Upper lobe of left lung (tissue), 6 donors: ENCODE data around the gene ELFN2. TPM values are rescaled to one million over a fixed set of nuclear protein-coding genes. Genes with fewer than 3 reads are reported as not detected.

ENCODE experiments used
- ATAC-seq, 2 donors: fragments of 200-7000 bp; cut with Tn5 transposase; one replicate each; pipeline ENCODE4 v1.9.1; 2022; ENCODE audit warnings: mild to moderate bottlenecking in 2 of 2, moderate library complexity in 2 of 2; ENCODE audit not compliant: low FRiP score in 2 of 2
- DNase-seq, 2 donors: peaks; one replicate each; pipeline ENCODE4 v3.0.0-alpha.2; 2019 to 2020
- H3K27ac ChIP-seq, 4 donors: fragments of 200-600 bp; sonication (generic); one replicate each; pipeline ENCODE4 v1.5.1; 2016 to 2019
- H3K27me3 ChIP-seq, 4 donors: fragments of 200-600 bp; sonication (generic); one replicate each; pipeline ENCODE4 v1.5.1; 2017 to 2019
- H3K36me3 ChIP-seq, 4 donors: fragments of 200-600 bp; sonication (generic); one replicate each; pipeline ENCODE4 v1.5.1; 2016 to 2019
- H3K4me1 ChIP-seq, 4 donors: fragments of 200-600 bp; sonication (generic); one replicate each; pipeline ENCODE4 v1.5.1; 2018 to 2019
- H3K4me3 ChIP-seq, 4 donors: fragments of 200-600 bp; sonication (generic); one replicate each; pipeline ENCODE4 v1.5.1; 2017 to 2019; ENCODE audit warnings: mild to moderate bottlenecking in 2 of 4, moderate library complexity in 1 of 4
- H3K9me3 ChIP-seq, 4 donors: fragments of 200-600 bp; sonication (generic); one replicate each; pipeline ENCODE4 v1.5.1; 2018 to 2019
- EP300 ChIP-seq, 4 donors: sonication (generic); formaldehyde crosslinking; IDR thresholded peaks; one replicate each; pipeline ENCODE4 v1.5.1; 2017; ENCODE audit warnings: antibody characterized with exemption in 4 of 4, control low read depth in 2 of 4
- POLR2A ChIP-seq, 4 donors: fragments of 450-650 bp; IDR thresholded peaks; one replicate each; pipeline ENCODE4 v1.5.1; 2016 to 2017; ENCODE audit warnings: antibody characterized with exemption in 4 of 4, mild to moderate bottlenecking in 2 of 4
- POLR2AphosphoS5 ChIP-seq, 2 donors: sonication (generic); formaldehyde crosslinking; IDR thresholded peaks; one replicate each; pipeline ENCODE4 v1.5.1; 2017; ENCODE audit warnings: antibody characterized with exemption in 2 of 2
- WGBS, 2 donors: methylation state at CpG; one replicate each; pipeline ENCODE4 v1.1.5; 2017 to 2018; 5-methylcytosine and 5-hydroxymethylcytosine counted together
- total RNA-seq, 6 donors: library from RNA; depleted of rRNA in 4 of 6; stranded (reverse); fragments of >200 nt in 4 of 6; gene quantifications; one replicate each; pipeline versions ENCODE4 v1.1.0 to v1.2.1, GENCODE V29; 2016 to 2021
- TF ChIP-seq, protein P1 (sequence below), 6 experiments: fragments of 450-650 bp in 4 of 6; fragments of 200-600 bp in 2 of 6; sonication (generic) in 2 of 6; IDR thresholded peaks; one replicate each; pipeline ENCODE4 v1.5.1; 2016 to 2019; ENCODE audit warnings: antibody characterized with exemption in 6 of 6
- donor health status: DM: no; HTN: no; CAD: no; lungs with moderate emphysema.
- donor health status: DM: no; HTN: yes; CAD: no; lungs with severe emphysema.

ELFN2 gene
- total RNA-seq, 6 donors from 2014 or later, result 0.37 to 9.1 (median 4.5) TPM

DNA sequence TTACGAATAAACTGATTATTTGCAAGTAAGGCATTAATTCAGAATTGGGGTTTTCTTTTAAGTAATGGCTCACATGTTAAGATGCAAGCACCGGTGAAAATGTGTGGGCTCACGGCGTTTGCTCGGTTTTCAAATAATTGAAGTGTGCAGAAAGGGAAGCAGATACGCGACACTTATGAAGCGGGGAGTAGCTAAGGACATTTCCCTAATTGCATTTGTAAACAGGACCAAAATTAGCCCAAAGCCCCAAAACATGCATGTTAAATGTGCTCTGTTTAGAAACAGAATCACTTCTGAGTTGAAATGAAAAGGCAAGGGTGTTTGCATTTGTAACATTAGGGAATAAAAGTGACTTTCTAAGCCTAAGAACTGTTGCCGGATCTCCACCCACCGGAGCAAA, 61.3 kb downstream of the ELFN2 start:
- Histone ChIP-seq H3K27ac (no peak overlapping the region), H3K36me3 (no peaks in the 10 kb centered on the region), H3K4me1 (peaks cover 0 to 12% (median 5%) of the 10 kb centered on the region in 4 donors), H3K4me3 (no peak overlapping the region), H3K27me3 (no peaks in the 10 kb centered on the region), H3K9me3 (no peaks in the 10 kb centered on the region)
- WGBS, 2 donors, result 65 to 73% methylated on average over 10 of the region's 10 CpGs
- TF ChIP-seq POLR2AphosphoS5 (IDR thresholded peaks at IDR 0.05), result no peak
- no peak for TF ChIP-seq EP300 (IDR thresholded peaks at IDR 0.05)
- TF ChIP-seq, protein P1, sequence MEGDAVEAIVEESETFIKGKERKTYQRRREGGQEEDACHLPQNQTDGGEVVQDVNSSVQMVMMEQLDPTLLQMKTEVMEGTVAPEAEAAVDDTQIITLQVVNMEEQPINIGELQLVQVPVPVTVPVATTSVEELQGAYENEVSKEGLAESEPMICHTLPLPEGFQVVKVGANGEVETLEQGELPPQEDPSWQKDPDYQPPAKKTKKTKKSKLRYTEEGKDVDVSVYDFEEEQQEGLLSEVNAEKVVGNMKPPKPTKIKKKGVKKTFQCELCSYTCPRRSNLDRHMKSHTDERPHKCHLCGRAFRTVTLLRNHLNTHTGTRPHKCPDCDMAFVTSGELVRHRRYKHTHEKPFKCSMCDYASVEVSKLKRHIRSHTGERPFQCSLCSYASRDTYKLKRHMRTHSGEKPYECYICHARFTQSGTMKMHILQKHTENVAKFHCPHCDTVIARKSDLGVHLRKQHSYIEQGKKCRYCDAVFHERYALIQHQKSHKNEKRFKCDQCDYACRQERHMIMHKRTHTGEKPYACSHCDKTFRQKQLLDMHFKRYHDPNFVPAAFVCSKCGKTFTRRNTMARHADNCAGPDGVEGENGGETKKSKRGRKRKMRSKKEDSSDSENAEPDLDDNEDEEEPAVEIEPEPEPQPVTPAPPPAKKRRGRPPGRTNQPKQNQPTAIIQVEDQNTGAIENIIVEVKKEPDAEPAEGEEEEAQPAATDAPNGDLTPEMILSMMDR (IDR thresholded peaks at IDR 0.05), result no peak
- TF ChIP-seq POLR2A (IDR thresholded peaks at IDR 0.05), result no peak
- ATAC-seq (no peak), DNase-seq (no peak)

DNA sequence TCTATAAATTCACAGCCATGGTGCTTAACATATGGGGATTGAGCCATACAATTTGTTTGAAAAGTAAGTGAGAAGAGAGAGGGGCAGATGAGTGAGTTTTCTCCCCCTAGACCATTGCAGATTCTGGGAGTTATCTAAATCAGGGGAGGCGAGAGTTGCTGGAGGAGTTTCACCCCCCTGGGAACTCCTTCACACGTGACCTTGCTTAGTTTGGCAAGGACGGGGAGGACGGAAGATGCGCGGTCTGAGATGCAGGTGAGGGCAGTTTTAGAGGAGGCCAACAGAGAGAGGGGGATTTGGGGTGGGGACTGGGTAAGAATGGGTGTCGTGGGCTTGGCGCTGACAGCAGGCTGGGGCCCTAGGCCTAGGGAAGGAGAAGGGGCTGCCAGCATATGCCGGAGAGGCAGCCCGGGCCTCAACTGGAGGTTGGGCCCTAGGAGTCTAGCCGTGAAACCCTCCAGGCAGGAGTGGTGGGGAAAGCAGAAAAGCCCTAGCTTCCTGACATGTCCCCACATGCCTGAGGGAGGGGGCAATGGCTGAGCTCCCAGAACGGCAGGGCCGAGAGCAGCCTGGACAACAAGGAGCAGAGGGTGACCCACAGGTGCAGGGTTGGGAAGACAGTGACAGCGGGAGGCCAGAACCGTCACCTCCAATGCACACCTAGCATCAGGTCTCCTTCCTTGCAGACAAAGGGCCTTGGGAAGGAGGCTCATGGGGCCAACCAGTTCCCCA, 63.9 kb downstream of the ELFN2 start:
- DNase-seq, result no peak
- no peak for ATAC-seq
- 91 to 93% methylated on average over 15 of the region's 15 CpGs for WGBS, 2 donors
- Histone ChIP-seq H3K27me3 (no peaks in the 10 kb centered on the region), H3K9me3 (no peaks in the 10 kb centered on the region), H3K36me3 (no peaks in the 10 kb centered on the region), H3K4me3 (no peak overlapping the region), H3K27ac (no peak overlapping the region), H3K4me1 (no peaks in the 10 kb centered on the region)
- TF ChIP-seq EP300 (IDR thresholded peaks at IDR 0.05), result no peak

DNA sequence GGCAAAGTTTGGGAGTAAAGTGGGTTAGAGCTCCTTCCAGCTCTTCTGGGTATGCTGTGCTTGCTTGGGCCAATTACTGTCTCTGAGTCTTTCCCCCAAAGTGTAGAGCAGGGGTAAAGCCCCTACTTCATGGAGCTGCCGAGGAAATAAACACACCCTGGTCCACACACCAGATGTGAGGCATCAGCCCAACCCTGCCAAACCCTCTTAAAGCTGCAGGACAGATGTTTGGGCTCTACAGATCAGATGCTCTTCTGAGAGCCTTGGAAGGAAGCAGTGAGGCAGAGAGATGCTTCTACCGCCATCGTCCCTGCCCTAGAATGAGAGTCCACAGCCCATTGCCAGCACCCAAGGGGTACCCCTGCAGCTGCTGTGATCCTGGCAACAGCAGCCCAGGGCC, 64.7 kb downstream of the ELFN2 start:
- no peaks in the 10 kb centered on the region for H3K36me3 ChIP-seq
- ATAC-seq, result no peak
- no peak overlapping the region for H3K27ac ChIP-seq
- H3K27me3 ChIP-seq, result no peaks in the 10 kb centered on the region
- H3K4me1 ChIP-seq, result no peaks in the 10 kb centered on the region
- TF ChIP-seq POLR2AphosphoS5 (IDR thresholded peaks at IDR 0.05) (no peak), EP300 (IDR thresholded peaks at IDR 0.05) (no peak), POLR2A (IDR thresholded peaks at IDR 0.05) (no peak)
- TF ChIP-seq, protein P1 (IDR thresholded peaks at IDR 0.05), result no peak
- DNase-seq, result no peak
- 71 to 73% methylated on average over 3 of the region's 3 CpGs for WGBS, 2 donors
- H3K9me3 ChIP-seq, result no peaks in the 10 kb centered on the region
- no peak overlapping the region for H3K4me3 ChIP-seq

DNA sequence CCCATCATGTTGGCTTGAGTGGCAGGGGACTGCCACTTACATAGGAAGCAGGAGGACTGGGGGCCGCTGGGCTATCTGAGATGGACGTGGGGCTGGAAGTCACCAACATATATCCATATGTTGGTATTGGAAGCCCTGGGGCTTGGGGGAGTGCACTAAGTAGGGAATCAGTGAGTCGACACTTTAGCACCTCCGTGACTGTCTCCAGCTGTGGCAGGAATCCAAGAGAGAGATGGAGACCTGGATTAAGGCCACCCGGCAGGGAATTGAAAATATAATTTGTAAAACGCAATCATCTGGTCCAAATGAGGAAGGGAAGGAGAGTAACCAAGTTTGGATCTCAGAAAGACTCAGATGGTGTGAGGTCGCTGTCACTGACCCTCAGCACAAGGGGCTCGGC, 68.4 kb downstream of the ELFN2 start:
- TF ChIP-seq EP300 (IDR thresholded peaks at IDR 0.05) (no peak), POLR2AphosphoS5 (IDR thresholded peaks at IDR 0.05) (no peak)
- TF ChIP-seq, protein P1 (IDR thresholded peaks at IDR 0.05), result no peak
- Histone ChIP-seq H3K27ac (no peak overlapping the region), H3K36me3 (no peaks in the 10 kb centered on the region), H3K4me1 (no peaks in the 10 kb centered on the region), H3K4me3 (no peak overlapping the region), H3K27me3 (no peaks in the 10 kb centered on the region), H3K9me3 (no peaks in the 10 kb centered on the region)
- ATAC-seq (no peak), DNase-seq (no peak)
- WGBS, 2 donors, result 70 to 80% methylated on average over 8 of the region's 8 CpGs

DNA sequence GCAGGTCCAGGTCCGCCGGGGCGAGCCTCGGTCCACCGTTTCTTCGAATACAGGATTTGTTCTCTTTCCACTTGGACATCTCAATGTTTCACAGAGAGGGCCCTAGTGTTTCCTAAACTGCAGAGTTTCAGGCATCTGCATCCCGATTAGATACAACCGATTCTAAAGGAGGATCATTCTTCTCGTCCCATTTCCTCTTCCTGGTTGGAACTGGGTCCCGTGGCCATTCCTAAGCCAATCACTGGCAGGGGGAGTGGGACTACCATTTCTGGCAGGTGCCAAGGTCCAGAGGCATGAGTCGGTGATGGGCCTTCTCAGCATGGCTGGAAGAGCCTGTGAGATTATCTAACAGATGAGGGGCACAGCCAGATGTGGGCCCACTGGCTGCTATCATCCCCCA, 68.9 kb downstream of the ELFN2 start:
- 90 to 92% methylated on average over 11 of the region's 11 CpGs for WGBS, 2 donors
- Histone ChIP-seq H3K4me3 (no peak overlapping the region), H3K9me3 (no peaks in the 10 kb centered on the region), H3K27me3 (no peaks in the 10 kb centered on the region), H3K27ac (no peak overlapping the region), H3K36me3 (no peaks in the 10 kb centered on the region), H3K4me1 (no peaks in the 10 kb centered on the region)
- ATAC-seq (no peak), DNase-seq (no peak)
- TF ChIP-seq EP300 (IDR thresholded peaks at IDR 0.05), result no peak
- TF ChIP-seq POLR2AphosphoS5 (IDR thresholded peaks at IDR 0.05), result no peak
- TF ChIP-seq, protein P1 (IDR thresholded peaks at IDR 0.05), result no peak
- TF ChIP-seq POLR2A (IDR thresholded peaks at IDR 0.05), result no peak
